Kidney epithelial cell (primary cell): ENCODE results near the gene SMIM36. TPM values are rescaled to one million over a fixed set of nuclear protein-coding genes. Genes with fewer than 3 reads are reported as not detected.

Experiments used
- DNase-seq: peaks from one replicate; pipeline ENCODE4 v3.0.0-alpha.2; 2010; ENCODE audit warnings: low read depth
- H3K27me3 ChIP-seq: 2 replicates; pipeline ENCODE4 v1.6.0; 2011; ENCODE audit warnings: low read length; ENCODE audit not compliant: control insufficient read depth, insufficient read depth
- H3K36me3 ChIP-seq: 2 replicates; pipeline ENCODE4 v1.5.1; 2011; ENCODE audit warnings: low read length; ENCODE audit not compliant: control insufficient read depth, insufficient read depth
- H3K4me3 ChIP-seq: 2 replicates; pipeline ENCODE4 v1.5.1; 2011; ENCODE audit warnings: low read depth, mild to moderate bottlenecking, control low read depth, low read length
- CTCF ChIP-seq: IDR thresholded peaks from 2 replicates; pipeline ENCODE4 v1.5.1; 2011; ENCODE audit warnings: mild to moderate bottlenecking, moderate library complexity, low read length, control low read depth, inconsistent platforms; ENCODE audit not compliant: insufficient read depth, poor library complexity, severe bottlenecking
- total RNA-seq: library from RNA; depleted of rRNA; stranded (reverse); fragments of >200 nt; gene quantifications from 2 replicates; pipeline ENCODE4 v1.2.3, GENCODE V29; 2015

SMIM36 gene
- total RNA-seq, 1 donor from 2014 or later: not detected

DNA sequence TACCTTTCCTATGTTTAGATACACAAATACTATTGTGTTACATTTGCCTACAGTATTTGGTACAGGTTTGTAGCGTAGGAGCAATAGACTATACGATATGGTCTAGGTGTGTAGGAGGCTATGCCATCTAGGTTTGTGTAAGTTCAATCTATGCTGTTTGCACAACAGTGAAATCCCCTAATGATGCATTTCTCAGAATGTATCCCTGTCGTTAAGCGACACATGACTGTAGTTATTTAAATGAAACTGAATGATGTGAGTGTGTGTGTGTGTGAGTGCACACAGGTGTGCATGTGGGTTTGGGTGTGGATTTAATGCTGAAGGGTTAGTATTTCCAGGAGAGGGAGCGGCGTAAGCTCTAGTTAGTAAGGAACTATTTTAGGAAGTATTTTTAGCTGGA lies 34.6 kb upstream of the SMIM36 start:
- TF ChIP-seq CTCF: no peak
- Histone ChIP-seq H3K36me3 (no peaks in the 10 kb centered on the region), H3K4me3 (no peak overlapping the region), H3K27me3 (no peaks in the 10 kb centered on the region)
- no peak for DNase-seq

GRCh38 chr17:55543709-55544108 lies 32.5 kb upstream of the SMIM36 start:
- TF ChIP-seq CTCF: no peak
- Histone ChIP-seq H3K27me3 (no peaks in the 10 kb centered on the region), H3K36me3 (no peaks in the 10 kb centered on the region), H3K4me3 (no peak overlapping the region)
- DNase-seq: no peak

GRCh38 chr17:55540414-55541091 lies 29.3 kb upstream of the SMIM36 start:
- peak; percentile 64 for DNase-seq
- TF ChIP-seq CTCF: no peak

GRCh38 chr17:55536205-55536604 lies 25.0 kb upstream of the SMIM36 start:
- DNase-seq: no peak
- H3K27me3 ChIP-seq: no peaks in the 10 kb centered on the region
- no peak overlapping the region for H3K4me3 ChIP-seq
- no peak for TF ChIP-seq CTCF
- H3K36me3 ChIP-seq: no peaks in the 10 kb centered on the region

More at GRCh38 chr17:55540414-55541091, 29.3 kb upstream of the SMIM36 start:
- no peaks in the 10 kb centered on the region for H3K27me3 ChIP-seq
- no peak overlapping the region for H3K4me3 ChIP-seq
- H3K36me3 ChIP-seq: no peaks in the 10 kb centered on the region

DNA sequence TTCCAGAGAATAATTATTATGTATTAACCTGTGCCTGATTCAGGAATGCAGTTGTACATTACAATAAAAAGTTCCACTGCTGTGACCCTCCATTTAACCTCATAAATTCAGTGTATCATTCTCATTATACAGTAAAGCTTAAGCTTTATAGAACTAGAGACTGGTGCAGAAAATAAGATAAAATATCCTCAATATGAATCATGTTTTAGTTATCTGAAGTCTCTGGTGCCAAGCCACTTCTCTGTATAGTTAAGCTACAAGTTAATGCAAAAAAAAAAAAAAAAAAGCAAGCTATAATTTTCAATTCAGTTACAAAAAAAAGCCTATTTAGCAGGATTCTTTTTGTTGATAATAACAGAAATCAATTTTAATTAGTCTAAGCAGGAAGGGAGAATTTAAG lies 22.4 kb upstream of the SMIM36 start:
- H3K36me3 ChIP-seq: no peaks in the 10 kb centered on the region
- no peak for DNase-seq
- no peak for TF ChIP-seq CTCF
- no peak overlapping the region for H3K4me3 ChIP-seq
- no peaks in the 10 kb centered on the region for H3K27me3 ChIP-seq

- Histone ChIP-seq H3K4me3 (no peak overlapping the region), H3K36me3 (no peaks in the 10 kb centered on the region), H3K27me3 (no peaks in the 10 kb centered on the region)
- DNase-seq: no peak
- TF ChIP-seq CTCF: no peak
Measured at GRCh38 chr17:55532670-55533069, 21.4 kb upstream of the SMIM36 start.
